GM18858 (cell line): ENCODE data around the gene RFX3.

Source experiments
- ATAC-seq: cut with Tn5 transposase; IDR thresholded peaks from one replicate; pipeline ENCODE4 v1.9.1; 2021; ENCODE audit not compliant: unreplicated experiment

The RFX3 gene

GRCh38 chr9:3238236-3238635, 287.6 kb downstream of the RFX3 start:
- ATAC-seq: no peak

GRCh38 chr9:3237121-3237520, 288.7 kb downstream of the RFX3 start:
- no peak for ATAC-seq

- no peak for ATAC-seq
Measured at GRCh38 chr9:3235497-3235896, 290.3 kb downstream of the RFX3 start.

GRCh38 chr9:3224931-3225330, 300.9 kb downstream of the RFX3 start:
- no peak for ATAC-seq

- ATAC-seq: no peak
Measured at GRCh38 chr9:3215658-3216057, 310.1 kb downstream of the RFX3 start.

- no peak for ATAC-seq
Measured at GRCh38 chr9:3214741-3215140, 311.1 kb downstream of the RFX3 start.

- ATAC-seq: no peak
Measured at GRCh38 chr9:3205421-3206095, 320.2 kb downstream of the RFX3 start.

GRCh38 chr9:3200331-3200774, 325.4 kb downstream of the RFX3 start:
- ATAC-seq: no peak

GRCh38 chr9:3193791-3194190, 332.0 kb downstream of the RFX3 start:
- no peak for ATAC-seq

- no peak for ATAC-seq
Measured at GRCh38 chr9:3191715-3192114, 334.1 kb downstream of the RFX3 start.

GRCh38 chr9:3189113-3189861, 336.5 kb downstream of the RFX3 start:
- no peak for ATAC-seq

GRCh38 chr9:3186751-3187150, 339.1 kb downstream of the RFX3 start:
- ATAC-seq: no peak

GRCh38 chr9:3181049-3181953, 344.5 kb downstream of the RFX3 start:
- no peak for ATAC-seq

- ATAC-seq: no peak
Measured at GRCh38 chr9:3180696-3181048, 345.1 kb downstream of the RFX3 start.

GRCh38 chr9:3179711-3180110, 346.1 kb downstream of the RFX3 start:
- ATAC-seq: no peak

GRCh38 chr9:3177936-3178335, 347.9 kb downstream of the RFX3 start:
- no peak for ATAC-seq

GRCh38 chr9:3177146-3177761, 348.5 kb downstream of the RFX3 start:
- no peak for ATAC-seq

- ATAC-seq: no peak
Measured at GRCh38 chr9:3173374-3173773, 352.4 kb downstream of the RFX3 start.

- no peak for ATAC-seq
Measured at GRCh38 chr9:3170819-3171218, 355.0 kb downstream of the RFX3 start.
